Measurements from ENCODE around the gene FAM110A. TPM values are rescaled to one million over a fixed set of nuclear protein-coding genes. Genes with fewer than 3 reads are reported as not detected.
A peak's percentile ranks its signal among the peaks of the same experiment; 100 is the strongest.

The FAM110A gene
- total and polyA plus RNA-seq, 9 of the 15 experiments (the other 6 are each of a cell fraction or from before 2014, with no cell fraction given): 0.73 to 15.5 (median 3.6) TPM

GRCh38 chr20:828987-829386 is 4.5 kb upstream of the FAM110A start (continued):
- TF ChIP-seq MBD2 (IDR thresholded peaks at IDR 0.05; ENCODE audit: borderline replicate concordance, low read depth) (peak; percentile 46; the same call in 1 of the 2 replicates), ZNF197 (CRISPR knock-in tag; IDR thresholded peaks at IDR 0.05; ENCODE audit: low read depth) (0 out of 2 replicates have a peak, but pooled peaks have one; percentile 42), ZNF561 (CRISPR knock-in tag; conservative IDR thresholded peaks at IDR 0.05) (no peak), ZBTB2 (IDR thresholded peaks at IDR 0.05) (peak; percentile 61; the same call in 1 of the 2 replicates), KHSRP (IDR thresholded peaks at IDR 0.05) (no peak), SOX6 (IDR thresholded peaks at IDR 0.05) (peak; percentile 95), ELF4 (CRISPR knock-in tag; IDR thresholded peaks at IDR 0.05) (no peak), ZNF766 (CRISPR knock-in tag; conservative IDR thresholded peaks at IDR 0.05) (peak; percentile 82), ZNF699 (CRISPR knock-in tag; IDR thresholded peaks at IDR 0.05; ENCODE audit: insufficient replicate concordance) (no peak), PML (IDR thresholded peaks at IDR 0.05; ENCODE audit: low read length) (peak; percentile 86), ZNF277 (CRISPR knock-in tag; IDR thresholded peaks at IDR 0.05; ENCODE audit: borderline replicate concordance) (no peak), NR0B1 (IDR thresholded peaks at IDR 0.05; ENCODE audit: partially characterized antibody) (no peak), ZNF431 (CRISPR knock-in tag; IDR thresholded peaks at IDR 0.05) (no peak), ZBTB1 (CRISPR knock-in tag; IDR thresholded peaks at IDR 0.05; ENCODE audit: borderline replicate concordance, low read depth) (no peak), BDP1 (IDR thresholded peaks at IDR 0.05; ENCODE audit: insufficient read depth, insufficient read length) (no peak), LARP7 (IDR thresholded peaks at IDR 0.05) (no peak), ZBTB33 (CRISPR knock-in tag; IDR thresholded peaks at IDR 0.05) (no peak), HNRNPH1 (optimal IDR thresholded peaks at IDR 0.05; ENCODE audit: low read depth, low read length) (no peak), THRA (IDR thresholded peaks at IDR 0.05) (no peak), BRF2 (IDR thresholded peaks at IDR 0.05; ENCODE audit: borderline replicate concordance, insufficient read depth, insufficient read length) (no peak), CHD2 (IDR thresholded peaks at IDR 0.05; ENCODE audit: low read depth, low read length) (no peak), ETV5 (CRISPR knock-in tag; IDR thresholded peaks at IDR 0.05; ENCODE audit: low read depth) (0 out of 2 replicates have a peak, but pooled peaks have one; percentile 9)
